H1 (cell line): ENCODE data around the gene PITX3. TPM values are rescaled to one million over a fixed set of nuclear protein-coding genes. Genes with fewer than 3 reads are reported as not detected.

Experiments used
- CTCF ChIA-PET: fragments of 300-600 bp; sonication (Branson Sonifier 250); formaldehyde crosslinking; loops from one replicate; lab custom pipeline; 2021; ENCODE audit not compliant: partially characterized antibody; lab: Charles Lee
- POLR2A ChIA-PET: fragments of 300-600 bp; sonication (Branson Sonifier 250); formaldehyde crosslinking; loops from one replicate; lab custom pipeline; 2021; ENCODE audit warnings: inconsistent platforms; ENCODE audit not compliant: partially characterized antibody; lab: Charles Lee
- DNase-seq, 2 experiments: peaks; one replicate each; pipeline versions ENCODE4 v3.0.0 to v3.0.0-alpha.2; 2010 to 2022; ENCODE audit warnings: low spot score in 2 of 2, low read depth in 1 of 2, mixed read lengths in 1 of 2
- FAIRE-seq: peaks from 2 replicates; lab custom pipeline; 2011; peaks lifted over from hg19 to GRCh38; lab: Jason Lieb, UNC
- H2AFZ ChIP-seq: 2 replicates; pipeline ENCODE4 v1.8.1; 2012; ENCODE audit warnings: low read length, inconsistent platforms
- H2AK5ac ChIP-seq: 2 replicates; pipeline ENCODE4 v1.6.1; 2013; ENCODE audit warnings: low read depth, low read length
- H2BK120ac ChIP-seq: replicated peaks from 2 replicates; pipeline ENCODE3; 2013; ENCODE audit warnings: low read depth, low read length, inconsistent platforms
- H2BK12ac ChIP-seq: 2 replicates; pipeline ENCODE4 v1.6.1; 2013; ENCODE audit warnings: low read depth, low read length
- H2BK15ac ChIP-seq: 2 replicates; pipeline ENCODE4 v1.6.1; 2013; ENCODE audit warnings: low read length
- H2BK20ac ChIP-seq: 2 replicates; pipeline ENCODE4 v1.6.1; 2013; ENCODE audit warnings: low read length
- H2BK5ac ChIP-seq: 2 replicates; pipeline ENCODE4 v1.6.1; 2013; ENCODE audit warnings: low read depth, low read length
- H3K14ac ChIP-seq: 2 replicates; pipeline ENCODE4 v1.6.1; 2013; ENCODE audit warnings: inconsistent platforms; ENCODE audit not compliant: insufficient read length
- H3K18ac ChIP-seq: 2 replicates; pipeline ENCODE4 v1.6.1; 2013; ENCODE audit warnings: low read length; ENCODE audit errors: extremely low read depth
- H3K23ac ChIP-seq: 2 replicates; pipeline ENCODE4 v1.6.1; 2013; ENCODE audit warnings: inconsistent platforms; ENCODE audit not compliant: insufficient read length
- H3K23me2 ChIP-seq: 2 replicates; pipeline ENCODE4 v1.6.1; 2013; ENCODE audit warnings: low read depth, low read length
- H3K27ac ChIP-seq: 2 replicates; pipeline ENCODE4 v1.6.1; 2011; ENCODE audit warnings: low read depth, low read length, inconsistent platforms
- H3K27me3 ChIP-seq, 4 experiments: replicated peaks in 1 of 4; 1 replicate in 1 of 4; 2 replicates in 3 of 4; pipeline versions ENCODE4 v1.6.1 to v1.8.1; 2011 to 2013; ENCODE audit warnings: low read length in 3 of 4, mild to moderate bottlenecking in 3 of 4, inconsistent platforms in 2 of 4, mixed read lengths in 2 of 4, moderate library complexity in 1 of 4; ENCODE audit not compliant: control insufficient read depth in 3 of 4, insufficient read depth in 3 of 4; ENCODE audit errors: extremely low read depth in 1 of 4
- H3K36me3 ChIP-seq, 4 experiments: 2 replicates each; pipeline versions ENCODE4 v1.6.1 to v1.8.1; 2011 to 2013; ENCODE audit warnings: mild to moderate bottlenecking in 4 of 4, low read length in 3 of 4, moderate library complexity in 2 of 4, control low read depth in 1 of 4, inconsistent platforms in 1 of 4; ENCODE audit not compliant: insufficient read depth in 4 of 4, control insufficient read depth in 2 of 4
- H3K4ac ChIP-seq: replicated peaks from 2 replicates; pipeline ENCODE3; 2013; ENCODE audit warnings: low read length, low read depth, mixed read lengths, inconsistent platforms; ENCODE audit not compliant: insufficient read length
- H3K4me1 ChIP-seq, 4 experiments: replicated peaks in 1 of 4; 1 replicate in 1 of 4; 2 replicates in 3 of 4; pipeline versions ENCODE4 v1.6.1 to v1.8.1; 2011 to 2013; ENCODE audit warnings: low read length in 3 of 4, inconsistent platforms in 2 of 4, mixed read lengths in 1 of 4; ENCODE audit not compliant: insufficient read depth in 4 of 4, control insufficient read depth in 3 of 4
- H3K4me2 ChIP-seq, 2 experiments: 2 replicates each; pipeline versions ENCODE4 v1.6.1 to v1.8.1; 2011 to 2013; ENCODE audit warnings: low read depth in 2 of 2, low read length in 2 of 2, control low read depth in 1 of 2, inconsistent platforms in 1 of 2, mild to moderate bottlenecking in 1 of 2; ENCODE audit not compliant: insufficient read depth in 1 of 2
- H3K4me3 ChIP-seq, 4 experiments: fragments of 200-600, 300-600 bp in 1 of 4; sonication (generic), shearing (Covaris generic), sonication (Bioruptor Twin) in 1 of 4; 2 replicates each; pipeline versions ENCODE4 v1.5.1 to v1.8.1; 2011 to 2016; ENCODE audit warnings: low read length in 4 of 4, low read depth in 3 of 4, control low read depth in 2 of 4, inconsistent platforms in 2 of 4, mild to moderate bottlenecking in 2 of 4, mixed read lengths in 1 of 4, moderate library complexity in 1 of 4; ENCODE audit not compliant: insufficient read depth in 2 of 4; ENCODE audit errors: extremely low read depth in 1 of 4
- H3K56ac ChIP-seq: replicated peaks from 2 replicates; pipeline ENCODE3; 2013; ENCODE audit warnings: low read depth, mild to moderate bottlenecking, mixed read lengths, low read length, inconsistent platforms; ENCODE audit not compliant: insufficient read length
- H3K79me1 ChIP-seq: 2 replicates; pipeline ENCODE4 v1.6.1; 2013; ENCODE audit warnings: low read depth, low read length, control low read depth
- H3K79me2 ChIP-seq, 2 experiments: 2 replicates each; pipeline versions ENCODE4 v1.6.1 to v1.8.1; 2012 to 2013; ENCODE audit warnings: low read length in 2 of 2, mild to moderate bottlenecking in 2 of 2, inconsistent platforms in 1 of 2; ENCODE audit not compliant: insufficient read depth in 2 of 2, control insufficient read depth in 1 of 2
- H3K9ac ChIP-seq, 4 experiments: replicated peaks in 1 of 4; 1 replicate in 1 of 4; 2 replicates in 3 of 4; pipeline versions ENCODE4 v1.6.1 to v1.8.1; 2011 to 2013; ENCODE audit warnings: low read depth in 3 of 4, low read length in 3 of 4, control low read depth in 2 of 4, mild to moderate bottlenecking in 2 of 4, moderate library complexity in 2 of 4, inconsistent platforms in 1 of 4; ENCODE audit errors: extremely low read depth in 1 of 4
- H3K9me3 ChIP-seq, 2 experiments: 2 replicates each; pipeline versions ENCODE4 v1.6.1 to v1.8.1; 2012 to 2013; ENCODE audit warnings: mild to moderate bottlenecking in 2 of 2, moderate library complexity in 2 of 2, control low read depth in 1 of 2, inconsistent platforms in 1 of 2, low read depth in 1 of 2, low read length in 1 of 2, mixed read lengths in 1 of 2; ENCODE audit not compliant: insufficient read depth in 2 of 2
- H4K20me1 ChIP-seq, 2 experiments: replicated peaks in 1 of 2; 2 replicates each; pipeline versions ENCODE3 to v1.8.1; 2011 to 2013; ENCODE audit warnings: inconsistent platforms in 2 of 2, low read length in 2 of 2, mild to moderate bottlenecking in 1 of 2; ENCODE audit not compliant: insufficient read depth in 2 of 2, control insufficient read depth in 1 of 2
- H4K5ac ChIP-seq: 2 replicates; pipeline ENCODE4 v1.6.1; 2013; ENCODE audit warnings: low read length, low read depth, mixed read lengths, inconsistent platforms; ENCODE audit not compliant: insufficient read length
- H4K8ac ChIP-seq: 2 replicates; pipeline ENCODE4 v1.8.0; 2013; ENCODE audit warnings: mild to moderate bottlenecking, moderate library complexity, low read length, inconsistent platforms; ENCODE audit not compliant: insufficient read depth; ENCODE audit errors: extremely low read depth
- H4K91ac ChIP-seq: replicated peaks from 2 replicates; pipeline ENCODE3; 2013; ENCODE audit warnings: low read length, mixed read lengths, inconsistent platforms; ENCODE audit not compliant: insufficient read length
- ASH2L ChIP-seq: fragments of 200-600, 300-600 bp; sonication (generic); IDR thresholded peaks from one replicate; pipeline ENCODE4 v1.7.1; 2017; ENCODE audit warnings: low read length
- ATF2 ChIP-seq: IDR thresholded peaks from 2 replicates; pipeline ENCODE4 v1.6.1; 2012; ENCODE audit warnings: low read length, inconsistent platforms
- EGR1 ChIP-seq: IDR thresholded peaks from 2 replicates; pipeline ENCODE4 v1.6.1; 2011; ENCODE audit warnings: low read depth, low read length, borderline replicate concordance
- HDAC2 ChIP-seq, 2 experiments: fragments of 300-600 bp in 1 of 2; sonication (generic) in 1 of 2; IDR thresholded peaks; 2 replicates each; pipeline ENCODE4 v1.6.1; 2011 to 2012; ENCODE audit warnings: low read depth in 2 of 2, low read length in 2 of 2, mild to moderate bottlenecking in 2 of 2, moderate library complexity in 2 of 2, borderline replicate concordance in 1 of 2, inconsistent platforms in 1 of 2
- HDAC6 ChIP-seq: IDR thresholded peaks from one replicate; pipeline ENCODE4 v1.7.1; 2012; ENCODE audit warnings: low read depth, mild to moderate bottlenecking, inconsistent platforms, low read length, moderate library complexity
- JUND ChIP-seq: IDR thresholded peaks from 2 replicates; pipeline ENCODE4 v1.6.1; 2011; ENCODE audit warnings: mild to moderate bottlenecking, improper control_type of control experiment, low read length
- SIRT6 ChIP-seq: IDR thresholded peaks from one replicate; pipeline ENCODE4 v1.7.1; 2012; ENCODE audit warnings: low read length, inconsistent platforms
- SP1 ChIP-seq: IDR thresholded peaks from 2 replicates; pipeline ENCODE4 v1.6.1; 2011; ENCODE audit warnings: low read depth, low read length
- SP4 ChIP-seq: IDR thresholded peaks from 2 replicates; pipeline ENCODE4 v1.6.1; 2012; ENCODE audit warnings: low read length, inconsistent platforms
- TCF12 ChIP-seq: IDR thresholded peaks from 2 replicates; pipeline ENCODE4 v1.6.1; 2011; ENCODE audit warnings: low read depth, mild to moderate bottlenecking, low read length
- USF2 ChIP-seq: IDR thresholded peaks from 2 replicates; pipeline ENCODE4 v1.6.1; 2011; ENCODE audit warnings: low read length, improper control_type of control experiment
- ZNF274 ChIP-seq: IDR thresholded peaks from 2 replicates; pipeline ENCODE4 v1.7.0; 2012; ENCODE audit warnings: low read length, borderline replicate concordance; ENCODE audit errors: extremely low read depth
- WGBS, 2 experiments: shearing (Covaris generic) in 1 of 2; methylation state at CpG; one replicate each; pipeline versions ENCODE4 v1.1.6 to v1.1.7; 2013 to 2015; ENCODE audit warnings: low lambda C conversion rate in 2 of 2, mixed read lengths in 2 of 2, inconsistent platforms in 1 of 2, low coverage in 1 of 2, missing lambda C conversion rate in 1 of 2; ENCODE audit not compliant: insufficient replicate concordance in 2 of 2, insufficient coverage in 1 of 2, insufficient read length in 1 of 2; ENCODE audit errors: extremely low coverage in 1 of 2, missing lambda C conversion rate in 1 of 2; 5-methylcytosine and 5-hydroxymethylcytosine counted together
- polyA plus RNA-seq, 7 experiments: library from polyadenylated mRNA; depleted of rRNA in 3 of 7; stranded (reverse) in 5 of 7; unstranded in 2 of 7; fragments of >200 nt in 5 of 7; fragments of 200-250 nt in 2 of 7; gene quantifications; 1 replicate in 5 of 7; 2 replicates in 1 of 7; 4 replicates in 1 of 7; pipeline versions ENCODE4 v1.2.1 to v1.2.3, GENCODE V29; 2011 to 2013; ENCODE audit warnings: missing spikeins in 2 of 7, mixed read lengths in 2 of 7
- total RNA-seq: library from RNA; stranded (reverse); fragmentation: NEBNext Ultra II Directional; extraction: Animal tissue kit (Norgen Biotek cat#: 25700); gene quantifications from 2 replicates; pipeline ENCODE4 v1.2.1, GENCODE V29; 2021

Gene PITX3
- total and polyA plus RNA-seq, 2 of the 8 experiments (the other 6 are each of a cell fraction or from before 2014, with no cell fraction given), result 0.18 to 0.41 TPM

GRCh38 chr10:102264371-102264770 lies 23.1 kb upstream of the PITX3 start:
- no peak overlapping the region for H3K14ac ChIP-seq
- H2AFZ ChIP-seq, result no peak overlapping the region
- ChIA-PET POLR2A (no interaction called here), CTCF (interaction anchor here (1.4 to 2.9 kb wide), 2 partner anchors 87 to 89 kb away, joined by 3 to 19 read pairs; no protein-coding TSS in a partner anchor)
- no peaks in the 10 kb centered on the region for H3K79me2 ChIP-seq
- H2BK20ac ChIP-seq, result no peak overlapping the region
- DNase-seq (no peak), FAIRE-seq (no peak)
- H3K4me3 ChIP-seq, result no peak overlapping the region
- peaks cover 6% of the 10 kb centered on the region in 2 experiments for H4K20me1 ChIP-seq
- no peak overlapping the region for H3K4me2 ChIP-seq
- H3K79me1 ChIP-seq, result no peaks in the 10 kb centered on the region; the same call in 1 of the 2 replicates
- H3K36me3 ChIP-seq, result peaks cover 0 to 11% (median 3%) of the 10 kb centered on the region in 4 experiments; a peak in 3 of 8 replicates
- H3K4ac ChIP-seq, result no peak overlapping the region
- no peak overlapping the region for H3K9ac ChIP-seq
- H4K8ac ChIP-seq, result no peak overlapping the region; the same call in 1 of the 2 replicates
- H4K91ac ChIP-seq, result no peak overlapping the region
- no peaks in the 10 kb centered on the region for H3K4me1 ChIP-seq
- H3K27me3 ChIP-seq, result no peaks in the 10 kb centered on the region
- H2BK15ac ChIP-seq, result no peak overlapping the region
- no peaks in the 10 kb centered on the region for H3K9me3 ChIP-seq
- H3K23me2 ChIP-seq, result no peaks in the 10 kb centered on the region
- no peak overlapping the region for H3K18ac ChIP-seq
- WGBS, 2 experiments, result 85% methylated on average over 4 of the region's 4 CpGs; no CpG with 5 or more reads in 1 of the 2 experiments
- H3K27ac ChIP-seq, result no peak overlapping the region
- H2BK12ac ChIP-seq, result no peak overlapping the region
- H3K23ac ChIP-seq, result no peak overlapping the region
- H3K56ac ChIP-seq, result no peak overlapping the region
- H4K5ac ChIP-seq, result no peak overlapping the region
- H2AK5ac ChIP-seq, result no peak overlapping the region
- no peak overlapping the region for H2BK5ac ChIP-seq
- H2BK120ac ChIP-seq, result no peak overlapping the region
- TF ChIP-seq ASH2L, result no peak
- TF ChIP-seq HDAC6, result no peak
- no peak for TF ChIP-seq SIRT6
- no peak for TF ChIP-seq EGR1
- no peak for TF ChIP-seq ZNF274
- no peak for TF ChIP-seq SP1
- no peak for TF ChIP-seq USF2
- no peak for TF ChIP-seq ATF2
- TF ChIP-seq JUND, result no peak
- no peak for TF ChIP-seq TCF12
- no peak for TF ChIP-seq HDAC2 (IDR thresholded peaks at IDR 0.05; ENCODE audit: borderline replicate concordance in 1 of 2, low read depth in 2 of 2, low read length in 2 of 2)
- TF ChIP-seq SP4, result no peak
